Right lobe of liver (tissue), 4 donors: ENCODE data around the gene NUDT1.

ENCODE experiments used
- POLR2A ChIP-seq: fragments of 450-650 bp; IDR thresholded peaks from one replicate; pipeline ENCODE4 v1.6.1; 2017; ENCODE audit warnings: antibody characterized with exemption, mild to moderate bottlenecking
- TF ChIP-seq, protein P1 (sequence below), 4 donors: fragments of 200-600 bp in 3 of 4; fragments of 450-650 bp in 1 of 4; IDR thresholded peaks; one replicate each; pipeline versions ENCODE4 v1.5.1 to v1.8.0; 2016 to 2022; ENCODE audit warnings: antibody characterized with exemption in 4 of 4, mild to moderate bottlenecking in 2 of 4
- donor health status: DM: no; HTN: no; CAD: no.
- donor health status: DM: no; HTN: no; CAD: no.
- donor health status: DM: no; HTN: yes; CAD: no.

DNA sequence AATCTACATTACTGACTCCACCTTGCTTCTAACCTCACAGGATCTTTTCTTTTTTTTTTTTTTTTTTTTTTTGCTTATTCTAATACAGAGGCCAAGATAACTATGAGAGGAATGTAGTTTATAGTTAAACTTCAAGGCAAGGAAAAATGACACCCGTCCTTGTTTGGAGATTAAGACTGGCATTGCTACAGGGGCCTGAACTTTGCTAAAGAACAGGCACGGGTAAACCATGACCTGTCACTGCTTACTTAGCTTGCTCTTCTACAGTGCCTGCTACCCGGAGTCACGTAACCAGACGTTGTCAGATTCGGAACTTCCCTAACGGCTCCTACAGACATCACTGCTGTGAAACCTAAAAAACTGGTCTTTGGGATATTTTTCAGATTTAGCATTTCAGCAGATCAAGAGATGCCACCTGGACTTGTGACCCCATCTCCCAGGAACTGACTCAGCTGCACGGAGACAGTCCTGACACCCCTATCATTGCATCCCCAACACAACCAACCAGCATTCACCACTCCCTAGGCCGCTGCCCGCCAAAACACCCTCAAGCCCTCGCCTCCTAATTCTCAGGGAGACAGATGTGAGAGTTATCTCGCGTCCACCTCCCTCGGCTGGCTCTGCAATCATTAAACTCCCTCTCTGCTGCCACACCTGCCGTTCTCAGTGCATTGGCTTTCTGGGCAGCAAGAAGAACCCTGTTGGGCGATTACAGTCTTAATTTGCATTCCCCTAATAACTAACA is 36.8 kb upstream of the NUDT1 start:
- TF ChIP-seq POLR2A = no peak
- TF ChIP-seq, protein P1, sequence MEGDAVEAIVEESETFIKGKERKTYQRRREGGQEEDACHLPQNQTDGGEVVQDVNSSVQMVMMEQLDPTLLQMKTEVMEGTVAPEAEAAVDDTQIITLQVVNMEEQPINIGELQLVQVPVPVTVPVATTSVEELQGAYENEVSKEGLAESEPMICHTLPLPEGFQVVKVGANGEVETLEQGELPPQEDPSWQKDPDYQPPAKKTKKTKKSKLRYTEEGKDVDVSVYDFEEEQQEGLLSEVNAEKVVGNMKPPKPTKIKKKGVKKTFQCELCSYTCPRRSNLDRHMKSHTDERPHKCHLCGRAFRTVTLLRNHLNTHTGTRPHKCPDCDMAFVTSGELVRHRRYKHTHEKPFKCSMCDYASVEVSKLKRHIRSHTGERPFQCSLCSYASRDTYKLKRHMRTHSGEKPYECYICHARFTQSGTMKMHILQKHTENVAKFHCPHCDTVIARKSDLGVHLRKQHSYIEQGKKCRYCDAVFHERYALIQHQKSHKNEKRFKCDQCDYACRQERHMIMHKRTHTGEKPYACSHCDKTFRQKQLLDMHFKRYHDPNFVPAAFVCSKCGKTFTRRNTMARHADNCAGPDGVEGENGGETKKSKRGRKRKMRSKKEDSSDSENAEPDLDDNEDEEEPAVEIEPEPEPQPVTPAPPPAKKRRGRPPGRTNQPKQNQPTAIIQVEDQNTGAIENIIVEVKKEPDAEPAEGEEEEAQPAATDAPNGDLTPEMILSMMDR (IDR thresholded peaks at IDR 0.05) = no peak
